Left forelimb (tissue), 1 donor: Measurements from ENCODE around the gene C2orf66.

ENCODE experiments used
- DNase-seq: peaks from one replicate; pipeline ENCODE4 v3.0.0-alpha.2; 2018; ENCODE audit warnings: low spot score

The C2orf66 gene

DNA sequence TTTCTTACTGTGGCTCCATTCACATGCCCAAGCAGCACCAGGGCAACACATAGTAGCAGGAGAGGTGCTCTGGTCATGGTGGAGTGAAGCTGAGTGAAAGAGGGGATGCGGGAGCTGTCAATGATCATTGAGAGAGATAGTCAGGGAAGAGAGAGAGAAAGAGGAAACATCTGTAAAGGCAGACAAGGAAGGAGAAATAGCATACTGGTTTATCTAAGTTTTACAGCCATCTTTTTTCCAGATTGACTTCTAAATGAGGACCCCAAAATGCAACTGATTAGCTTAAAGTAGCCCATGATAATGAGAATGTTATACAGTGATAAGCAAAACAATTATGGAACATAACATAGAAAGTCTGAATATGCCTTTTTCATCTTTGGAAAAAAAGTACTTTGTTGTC is at the start of gene C2orf66:
C2orf66 (minus strand) TSS at position 96 of the 400 bp plus-strand sequence; CDS start at position 77, 19 bp downstream.
- DNase-seq = no peak

DNA sequence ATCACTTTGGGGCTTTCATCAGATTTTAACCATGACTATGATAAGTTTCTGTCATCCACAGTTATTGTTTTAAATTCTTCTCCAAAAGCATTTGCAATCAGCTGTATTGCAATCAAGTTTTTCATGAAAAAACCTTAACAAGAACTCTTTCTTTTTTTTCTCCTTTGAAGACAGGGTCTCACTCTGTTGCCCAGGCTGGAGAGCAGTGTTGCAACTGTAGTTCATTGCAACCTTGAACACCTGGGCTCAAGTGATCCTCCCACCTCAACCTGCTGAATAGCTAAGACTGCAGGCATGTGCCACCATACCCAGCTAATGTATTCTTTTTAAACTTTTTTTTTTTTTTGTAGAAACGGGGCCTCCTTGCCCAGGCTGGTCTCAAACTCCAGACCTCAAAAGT is 45.5 kb upstream of the C2orf66 start:
- DNase-seq = no peak

DNA sequence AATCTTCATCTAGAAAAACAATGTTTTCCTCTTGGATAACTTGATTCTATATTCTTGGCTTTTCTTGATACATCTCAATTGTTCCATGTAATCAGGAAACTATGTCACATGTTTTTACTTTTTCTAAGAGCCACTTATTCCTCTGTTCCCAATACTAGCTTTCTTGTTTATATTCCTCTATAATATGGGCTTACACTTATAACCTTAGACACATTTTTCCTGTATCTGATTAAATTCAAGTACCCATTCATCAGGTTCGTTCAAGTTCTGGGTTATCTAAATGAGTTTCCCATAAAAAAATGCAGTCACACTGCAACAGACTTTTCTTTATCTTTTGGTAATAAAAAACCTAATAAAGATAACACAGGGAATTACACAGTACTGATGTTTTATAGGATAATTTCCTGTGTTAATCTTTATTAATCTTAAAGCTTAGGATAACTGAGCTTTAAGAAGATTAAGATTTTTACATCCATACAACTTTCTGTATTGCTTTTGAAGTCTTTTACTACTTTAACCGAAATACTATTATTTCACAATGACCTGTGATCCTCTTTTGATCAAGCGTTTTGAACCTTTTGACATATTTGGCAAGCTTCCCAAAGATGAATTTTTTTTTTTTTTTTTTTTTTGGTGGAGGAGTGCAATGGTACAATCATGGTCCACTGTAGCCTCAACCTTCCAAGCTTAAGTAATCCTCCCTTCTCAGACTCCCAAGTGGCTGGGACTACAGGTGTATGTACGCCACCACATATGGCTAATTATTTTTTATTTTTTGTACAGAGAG is 44.3 kb upstream of the C2orf66 start:
- no peak for DNase-seq

DNA sequence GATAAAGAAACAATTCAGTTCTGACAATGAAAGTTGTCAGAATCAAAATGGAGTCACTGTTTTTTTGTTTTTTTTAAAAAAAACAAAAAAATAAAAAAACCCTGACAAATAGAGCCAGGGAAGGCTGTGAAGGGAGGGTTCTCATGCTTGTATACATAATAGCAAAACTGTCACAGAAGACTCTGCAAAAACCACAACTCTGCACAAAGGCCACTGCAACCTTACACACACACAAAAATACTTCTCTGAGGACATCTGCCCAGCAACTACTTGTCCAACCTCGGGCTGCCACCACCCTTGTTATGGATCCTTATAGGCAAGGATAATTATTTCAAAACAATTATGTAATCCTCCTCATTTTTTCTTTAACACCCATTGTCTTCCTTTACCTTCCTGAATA is 41.9 kb upstream of the C2orf66 start:
- DNase-seq = no peak

DNA sequence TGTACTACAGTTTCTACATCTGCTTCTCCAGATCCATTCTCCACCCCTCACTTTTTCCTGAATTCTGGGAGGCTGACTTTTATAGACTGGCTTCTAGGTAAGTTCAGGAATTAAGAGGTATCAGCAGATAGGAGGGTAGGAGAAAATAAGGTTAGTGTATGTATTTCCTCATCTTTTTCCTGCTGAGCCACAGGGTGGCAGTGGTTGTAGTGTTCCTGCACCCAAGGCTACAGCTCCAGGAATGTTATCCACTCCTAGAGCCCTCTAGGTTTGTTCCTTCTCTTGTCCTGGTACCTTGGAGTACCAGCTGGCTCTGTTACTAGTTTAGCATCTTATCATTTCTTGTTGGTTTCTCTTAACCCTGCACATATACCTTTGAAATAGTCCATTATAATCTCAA is 40.7 kb upstream of the C2orf66 start:
- no peak for DNase-seq

DNA sequence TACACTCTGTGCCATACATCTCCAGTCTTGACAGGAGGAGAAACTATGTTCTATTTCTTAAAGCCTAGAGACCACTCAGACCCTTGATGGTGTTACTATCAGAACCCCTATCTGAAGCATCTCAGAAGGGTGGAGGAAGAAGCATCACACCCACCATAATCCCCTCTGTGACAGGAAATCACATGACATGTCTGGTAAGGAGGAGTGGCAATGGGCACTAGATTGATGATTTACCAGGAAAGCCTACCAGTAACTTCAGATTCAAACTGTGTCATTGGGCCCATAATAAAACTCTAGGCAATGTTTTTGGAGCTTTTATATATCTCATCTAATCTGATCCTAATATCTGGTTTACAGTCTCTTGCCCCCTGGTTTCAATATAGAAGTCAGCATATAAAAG is 37.1 kb upstream of the C2orf66 start:
- no peak for DNase-seq

DNA sequence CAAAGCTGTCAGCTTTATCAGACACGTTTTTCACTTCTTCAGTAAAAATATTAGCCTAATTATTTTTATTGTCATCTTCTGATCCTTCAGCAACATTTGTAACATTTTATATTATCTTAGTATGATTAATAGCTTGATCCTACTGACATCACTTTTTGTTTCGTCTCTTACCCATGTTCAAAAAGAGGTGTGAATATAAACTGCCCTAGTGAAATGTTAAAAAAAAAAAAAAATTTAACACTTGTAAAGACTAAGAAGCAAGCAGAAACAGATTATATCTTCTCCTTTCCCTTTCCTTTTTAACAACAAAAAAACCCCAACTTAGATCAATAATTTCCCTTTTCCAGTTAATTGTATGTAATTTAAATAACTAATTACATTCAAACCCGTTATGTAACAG is 36.2 kb upstream of the C2orf66 start:
- no peak for DNase-seq

DNA sequence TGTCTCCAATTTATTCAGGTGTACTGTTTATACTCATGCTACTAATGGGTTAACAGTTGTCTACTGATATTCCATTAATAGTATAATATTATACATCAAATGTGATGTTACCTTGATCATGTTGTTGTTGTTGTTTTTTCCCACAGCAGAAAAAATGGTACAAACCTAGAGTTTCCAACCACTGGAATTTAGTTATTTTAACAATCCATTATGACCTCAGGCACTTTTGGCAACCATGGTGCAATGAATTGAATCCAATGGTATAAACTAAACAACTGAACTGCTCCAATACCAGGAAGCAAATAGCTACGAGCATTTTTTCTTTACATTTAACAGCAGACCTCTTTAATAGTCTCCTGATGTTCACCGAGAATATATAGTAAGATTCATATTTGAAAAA is 31.0 kb upstream of the C2orf66 start:
- DNase-seq = no peak

DNA sequence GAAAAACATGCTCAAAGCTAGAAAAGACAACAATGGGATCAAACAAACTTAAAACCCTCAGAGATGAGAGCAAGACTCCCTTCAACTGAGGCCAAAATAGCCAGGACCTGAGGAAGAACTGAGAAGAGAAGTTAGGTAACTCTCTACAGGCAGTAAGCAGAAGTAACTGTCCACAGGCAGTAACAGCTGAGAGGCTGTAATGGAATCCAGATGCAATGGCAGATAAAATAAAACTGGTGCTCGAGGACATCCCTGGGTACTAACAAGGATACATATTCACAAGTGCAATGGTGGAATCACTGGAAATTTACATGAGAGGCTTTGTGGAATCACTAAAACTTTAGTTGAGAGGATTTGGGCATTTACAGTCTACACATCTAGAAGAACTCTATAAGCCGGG is 30.4 kb upstream of the C2orf66 start:
- no peak for DNase-seq

DNA sequence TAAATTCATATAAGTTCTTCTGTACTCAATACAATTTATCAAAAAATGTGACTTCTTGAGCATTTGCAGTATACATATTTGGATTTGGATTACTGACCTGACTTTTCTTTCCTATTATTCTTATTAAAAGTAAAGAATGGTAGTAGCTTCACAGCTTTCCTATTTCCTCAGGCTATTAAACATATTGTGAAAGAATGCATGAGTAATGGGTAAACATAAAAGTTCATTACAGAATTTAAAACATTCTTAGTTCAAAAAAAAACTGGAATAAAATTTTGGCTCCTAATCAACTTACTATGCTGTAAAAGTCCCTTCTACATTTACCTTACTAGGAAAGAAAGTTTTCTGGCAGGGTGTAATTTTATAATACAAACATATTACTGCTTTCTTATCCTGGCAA is 27.3 kb upstream of the C2orf66 start:
- DNase-seq = no peak

DNA sequence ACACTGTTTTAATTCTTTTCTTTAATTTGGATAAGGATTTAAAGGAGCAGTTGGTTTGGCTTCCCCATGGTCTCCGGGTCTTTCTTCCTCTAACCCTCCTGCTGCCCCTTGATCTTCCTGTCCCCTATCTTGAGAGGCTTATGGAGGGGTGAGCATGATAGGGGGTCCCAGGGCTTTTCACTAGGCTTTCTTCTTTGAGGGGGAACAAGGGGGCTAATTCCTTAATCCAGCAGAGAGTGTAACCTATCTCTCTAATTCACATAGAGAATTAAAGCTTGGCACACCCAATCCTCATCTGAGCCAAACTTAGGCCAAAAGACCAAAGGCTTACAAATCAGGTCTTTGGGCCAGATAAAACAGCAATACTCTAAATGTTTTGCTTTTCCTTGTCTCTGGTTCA is 21.5 kb upstream of the C2orf66 start:
- no peak for DNase-seq

DNA sequence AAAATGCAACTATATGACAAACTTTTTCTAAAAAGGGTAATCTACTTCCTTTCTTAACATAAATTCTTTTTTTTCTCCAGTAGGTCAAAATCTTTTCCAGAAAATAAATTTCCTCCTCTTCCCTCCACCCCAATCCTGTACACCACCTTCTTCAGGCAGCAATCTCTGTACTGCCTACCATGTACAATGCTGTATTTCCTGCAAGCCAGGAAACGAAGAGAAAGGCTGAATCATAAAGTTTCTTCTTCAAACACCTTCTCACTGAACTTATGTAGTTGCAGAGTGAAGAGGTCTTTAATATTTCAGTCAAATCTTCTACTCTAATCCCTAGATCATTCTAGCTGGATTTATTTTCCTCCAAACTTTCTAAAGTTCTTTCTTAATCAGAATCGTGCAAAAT is 18.2 kb upstream of the C2orf66 start:
- no peak for DNase-seq

DNA sequence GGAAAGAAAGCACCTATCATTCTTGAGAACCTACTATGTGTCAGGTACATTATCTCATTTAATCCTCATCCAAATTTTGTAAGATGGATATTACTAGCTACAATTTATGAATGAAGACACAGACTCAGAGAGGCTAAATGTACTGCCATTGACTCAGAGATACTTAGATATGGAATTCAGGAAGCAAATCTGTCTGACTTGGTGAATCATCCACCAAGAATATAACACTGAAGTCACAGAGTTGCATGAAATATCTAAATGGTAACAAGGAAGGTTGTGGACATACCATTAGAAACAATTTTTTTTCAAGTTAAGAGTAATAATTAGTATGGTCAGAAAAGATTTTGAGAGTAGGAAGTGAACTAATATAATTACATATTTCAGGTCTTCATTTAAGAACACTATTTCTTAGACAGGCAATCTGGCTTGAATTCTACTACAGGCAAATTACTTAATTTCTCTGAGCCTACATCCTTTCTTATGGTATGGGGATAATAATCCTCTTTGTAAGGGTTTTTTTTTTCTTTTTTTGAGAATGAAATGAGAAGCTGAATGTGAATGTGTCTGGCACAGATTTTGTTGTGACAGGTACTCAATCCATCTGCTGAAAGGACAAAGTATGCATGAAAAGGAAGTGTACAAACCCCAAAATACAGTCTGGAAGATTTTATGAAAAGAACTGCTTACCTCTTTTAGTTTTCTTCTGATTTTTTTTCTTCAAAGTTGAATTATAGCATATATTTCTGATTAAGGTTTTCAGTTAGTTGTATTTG is 14.8 kb upstream of the C2orf66 start:
- DNase-seq = no peak

DNA sequence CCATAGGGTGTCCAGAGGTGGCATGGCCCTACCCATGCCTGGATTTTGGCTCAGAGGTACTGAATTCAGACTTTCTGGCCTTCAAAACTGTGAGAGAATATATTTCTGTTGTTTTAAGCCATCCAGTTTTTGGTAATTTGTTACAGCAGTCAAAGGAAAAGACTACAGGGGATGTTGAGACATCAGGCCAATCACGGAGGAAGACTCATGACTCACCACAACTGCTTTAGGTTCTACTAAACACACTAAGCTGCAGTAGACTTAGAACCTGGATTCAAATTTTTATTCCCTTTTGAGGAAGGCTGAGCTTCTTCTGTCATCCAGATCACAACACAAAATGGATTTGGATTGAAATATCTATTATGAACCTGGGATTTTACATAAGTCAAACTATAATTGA is 12.0 kb upstream of the C2orf66 start:
- DNase-seq = no peak

DNA sequence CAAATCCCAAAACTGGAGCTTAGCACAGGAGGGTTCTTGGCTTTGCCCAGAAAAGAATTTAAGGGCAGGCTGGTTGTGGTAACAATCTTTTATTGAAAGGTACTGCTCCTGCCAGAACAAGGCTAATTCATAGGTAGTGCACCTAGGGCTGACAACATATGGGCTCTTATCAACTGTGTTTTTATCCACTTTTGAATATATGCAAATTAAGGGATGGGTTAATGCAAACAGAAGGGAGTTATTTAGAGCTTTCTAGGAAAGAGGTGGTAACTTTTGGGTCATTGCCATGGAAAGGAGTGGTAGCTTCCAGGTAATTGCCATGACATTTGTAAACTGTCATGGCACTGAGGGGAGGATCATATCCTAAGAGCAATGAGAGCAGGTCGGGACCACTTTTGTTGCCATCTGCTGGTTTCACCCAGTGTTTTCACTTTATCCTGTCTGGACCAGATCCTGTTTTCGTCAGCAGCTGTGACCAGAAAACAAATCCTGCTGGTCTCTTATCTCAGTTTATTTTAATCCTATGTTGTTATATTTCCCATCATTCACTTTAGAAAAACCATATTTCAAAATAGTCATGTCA is 981 bp downstream of the C2orf66 start:
- no peak for DNase-seq

DNA sequence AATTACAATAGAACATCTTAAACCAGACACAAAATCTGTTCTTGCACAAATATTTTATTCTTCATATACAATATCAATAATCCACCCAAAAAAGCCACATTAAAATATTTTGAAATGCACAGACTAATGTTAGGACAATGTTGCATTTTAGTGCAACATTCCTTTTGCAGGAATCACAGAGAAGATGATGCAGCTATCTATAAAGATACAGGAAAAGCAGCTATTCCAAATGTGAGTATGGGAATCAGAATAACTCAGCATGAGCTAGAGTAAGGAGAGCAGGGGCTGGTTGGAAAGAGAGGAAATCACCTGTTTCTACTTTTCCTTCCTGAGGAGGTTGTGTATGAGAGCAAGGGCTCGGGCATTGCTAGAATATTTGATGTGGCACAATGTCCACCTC is 4.8 kb downstream of the C2orf66 start:
- DNase-seq = no peak

DNA sequence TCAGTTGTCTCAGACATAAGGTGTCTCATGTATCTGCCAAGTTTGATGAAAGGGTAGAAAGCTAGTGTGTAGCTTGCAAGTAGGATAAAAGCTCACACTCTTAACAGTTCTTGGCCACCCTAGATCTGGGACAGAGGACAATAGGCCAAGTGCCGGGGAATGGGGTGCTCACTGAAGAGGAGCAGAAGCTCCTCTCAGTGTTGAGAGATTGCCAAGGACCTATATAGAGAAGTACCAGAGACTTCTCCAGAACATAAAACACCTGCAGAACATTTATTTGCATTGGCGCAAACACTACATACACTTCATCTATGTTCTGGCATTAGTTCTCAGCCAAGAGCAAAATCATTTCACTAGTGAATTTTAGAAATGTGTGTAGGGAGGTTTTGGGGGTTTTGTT is 6.8 kb downstream of the C2orf66 start:
- no peak for DNase-seq

DNA sequence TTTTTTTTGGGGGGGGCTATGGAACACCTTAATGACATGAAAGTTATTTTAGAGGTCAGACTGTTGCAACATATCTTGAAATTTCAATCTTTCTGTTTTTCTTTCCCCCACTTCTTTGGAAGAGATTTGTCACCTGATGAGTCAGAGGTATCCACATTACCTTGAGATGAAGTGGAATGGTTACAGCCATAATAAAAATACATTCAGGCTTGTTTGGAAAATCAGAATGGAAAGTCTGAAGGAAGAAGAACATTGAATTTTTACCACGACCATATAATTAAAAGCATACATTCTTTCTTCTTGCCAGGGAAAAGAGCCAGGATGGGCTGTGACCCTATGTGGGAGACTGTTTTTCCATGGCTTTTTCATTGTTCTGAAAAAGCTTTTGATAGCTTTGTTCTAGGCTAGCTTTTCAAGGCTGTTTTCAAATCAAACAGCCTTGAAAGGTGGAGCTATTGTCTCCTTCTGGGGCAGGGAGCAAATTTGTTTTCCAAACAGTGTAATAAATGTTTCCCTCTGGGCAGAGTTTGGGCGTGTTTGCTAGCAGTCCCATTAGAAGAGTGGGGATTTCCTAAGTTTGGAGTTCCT is 7.4 kb downstream of the C2orf66 start:
- DNase-seq = no peak

DNA sequence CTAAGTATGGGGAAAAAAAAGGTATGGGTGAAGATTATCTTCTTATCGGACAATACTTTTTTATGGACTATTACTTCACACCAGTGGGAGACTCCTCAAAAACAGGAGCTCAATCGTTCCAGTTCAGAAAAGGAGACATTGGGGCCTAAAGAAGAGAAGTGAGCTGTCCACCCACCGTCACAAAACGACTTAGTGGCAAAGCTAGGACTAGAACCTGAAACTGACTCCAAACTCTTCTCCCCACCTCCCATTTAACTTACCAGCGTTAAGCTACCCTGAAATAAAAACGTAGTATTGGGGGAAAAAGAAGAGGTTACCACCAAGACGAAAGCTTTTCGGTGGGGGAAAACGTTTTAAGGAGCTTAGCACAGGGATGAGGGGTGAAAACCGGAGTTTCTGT is 10.2 kb downstream of the C2orf66 start:
- DNase-seq = no peak

DNA sequence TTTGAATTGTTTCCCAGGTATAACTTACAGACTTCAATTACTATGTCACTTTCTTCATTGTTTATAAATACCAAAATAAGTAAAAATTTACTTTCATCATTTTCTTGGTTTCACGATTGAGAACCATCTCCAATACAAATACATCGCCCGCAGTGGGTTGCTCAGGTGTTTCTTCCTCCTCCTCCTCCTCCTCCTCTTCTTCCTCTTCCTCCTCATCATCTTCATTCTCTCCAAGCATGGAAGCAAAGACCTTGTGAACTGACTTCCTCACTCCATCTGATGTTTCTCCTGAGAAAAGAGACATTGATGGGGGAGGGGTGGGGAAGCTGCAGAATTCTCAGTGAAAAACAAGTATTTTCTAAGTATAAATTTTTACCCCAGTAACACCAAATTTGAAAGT is 16.3 kb downstream of the C2orf66 start:
- DNase-seq = no peak

DNA sequence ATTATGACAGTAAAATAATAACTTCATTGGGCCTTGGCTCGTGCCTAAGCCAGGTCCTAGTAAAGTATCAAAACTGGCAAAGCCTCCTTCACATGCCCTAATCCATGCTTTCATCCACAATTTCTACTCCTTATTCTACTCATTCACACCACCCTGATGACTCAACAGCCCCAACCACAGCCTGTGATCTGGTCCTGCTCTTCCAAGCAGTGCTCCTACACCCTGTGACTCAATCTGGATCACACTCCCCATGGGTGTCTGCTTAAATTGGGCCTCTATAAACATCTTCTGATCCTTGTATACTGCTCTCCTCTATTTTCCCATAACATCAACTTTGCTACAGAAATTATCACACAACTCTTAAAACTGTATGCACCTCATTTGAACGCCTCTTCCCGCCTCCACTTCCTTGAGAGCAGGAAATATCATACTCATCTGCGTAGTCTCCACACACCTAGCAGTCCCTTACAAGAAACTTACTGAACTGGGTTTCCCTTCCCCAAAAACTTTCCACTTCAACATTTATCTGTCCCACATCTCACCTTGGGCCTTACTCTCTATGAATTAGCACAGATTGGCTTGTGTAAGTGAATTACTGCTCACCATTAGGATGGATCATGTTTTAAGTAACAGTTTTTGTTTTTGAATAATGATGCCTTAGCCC is 25.6 kb downstream of the C2orf66 start:
- DNase-seq = no peak

DNA sequence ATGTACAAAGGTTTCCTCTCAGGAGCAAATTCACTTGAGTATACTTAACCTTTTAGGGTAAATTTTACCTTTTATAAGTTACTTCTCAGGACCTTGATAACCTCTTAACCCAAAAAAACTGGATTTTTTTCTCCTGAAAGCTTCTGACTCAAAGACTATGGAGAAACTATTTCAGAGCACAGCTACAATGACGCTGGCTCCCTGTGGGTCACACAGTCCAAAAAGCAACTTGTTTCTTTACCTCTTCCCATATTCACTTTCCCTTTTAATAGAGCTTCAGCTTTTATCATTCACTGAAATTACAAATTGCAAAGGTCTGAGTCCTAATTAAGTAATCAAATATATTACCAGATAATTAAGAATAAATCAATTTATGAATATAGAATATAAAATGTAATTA is 42.1 kb downstream of the C2orf66 start:
- DNase-seq = no peak

DNA sequence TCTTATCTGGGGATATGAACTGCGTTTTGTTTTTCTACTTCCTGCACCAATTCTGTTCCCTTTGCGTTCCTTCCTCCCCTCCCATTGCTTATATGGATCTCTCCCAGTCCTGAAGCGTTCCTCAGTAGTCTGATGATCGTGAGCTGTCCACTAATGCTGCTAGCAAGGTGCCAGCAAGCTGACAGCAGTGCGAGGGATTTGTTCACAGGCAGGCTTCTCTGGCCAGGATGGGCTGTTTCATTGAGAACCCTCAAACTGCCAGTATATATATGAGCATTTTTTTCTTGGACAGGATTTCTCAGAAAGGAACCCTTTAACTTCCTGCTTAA is 49.8 kb downstream of the C2orf66 start:
- DNase-seq = no peak
